Amniotic stem cell (primary cell): ENCODE measurements around the gene NMNAT3.

Source experiments
- DNase-seq: peaks from one replicate; lab custom pipeline; 2025; lab: John Stamatoyannopoulos, UW

NMNAT3 gene

DNA sequence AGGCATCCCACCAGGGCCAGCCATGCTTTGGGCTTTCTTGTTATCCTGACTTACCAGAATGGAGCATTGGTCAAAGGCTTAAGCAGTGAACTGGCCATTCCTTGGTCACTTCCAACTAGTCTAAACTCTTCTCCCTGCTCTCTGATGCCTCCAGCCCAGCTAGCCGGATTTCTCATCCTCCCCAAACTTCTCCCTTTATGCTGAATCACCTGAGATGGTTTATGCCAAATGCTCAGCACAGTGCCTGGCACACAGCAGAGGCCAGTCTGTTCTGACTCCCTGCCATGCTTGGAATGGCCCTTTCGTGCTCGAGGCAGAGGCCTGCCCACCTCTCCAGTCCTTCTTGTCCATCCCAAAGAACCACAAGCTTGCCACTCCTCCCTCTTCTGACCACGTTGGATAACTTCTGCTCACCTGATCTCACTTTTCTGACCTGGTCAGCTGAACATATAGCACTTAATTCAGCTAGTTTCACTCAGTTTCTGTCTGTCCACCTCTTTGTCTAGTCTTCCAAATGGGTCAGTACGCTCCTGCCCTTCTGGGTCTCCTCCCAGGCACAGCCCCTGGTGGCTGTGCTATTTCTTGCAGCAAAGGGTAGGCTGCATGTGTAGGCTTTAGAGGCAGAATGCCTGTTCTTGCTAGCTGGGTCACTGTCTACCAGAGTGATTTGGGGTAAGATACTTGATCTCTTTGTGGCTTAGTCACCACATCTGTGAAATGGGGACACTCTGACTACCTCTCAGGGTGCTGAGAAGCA is 136.1 kb downstream of the NMNAT3 start:
- no peak for DNase-seq

DNA sequence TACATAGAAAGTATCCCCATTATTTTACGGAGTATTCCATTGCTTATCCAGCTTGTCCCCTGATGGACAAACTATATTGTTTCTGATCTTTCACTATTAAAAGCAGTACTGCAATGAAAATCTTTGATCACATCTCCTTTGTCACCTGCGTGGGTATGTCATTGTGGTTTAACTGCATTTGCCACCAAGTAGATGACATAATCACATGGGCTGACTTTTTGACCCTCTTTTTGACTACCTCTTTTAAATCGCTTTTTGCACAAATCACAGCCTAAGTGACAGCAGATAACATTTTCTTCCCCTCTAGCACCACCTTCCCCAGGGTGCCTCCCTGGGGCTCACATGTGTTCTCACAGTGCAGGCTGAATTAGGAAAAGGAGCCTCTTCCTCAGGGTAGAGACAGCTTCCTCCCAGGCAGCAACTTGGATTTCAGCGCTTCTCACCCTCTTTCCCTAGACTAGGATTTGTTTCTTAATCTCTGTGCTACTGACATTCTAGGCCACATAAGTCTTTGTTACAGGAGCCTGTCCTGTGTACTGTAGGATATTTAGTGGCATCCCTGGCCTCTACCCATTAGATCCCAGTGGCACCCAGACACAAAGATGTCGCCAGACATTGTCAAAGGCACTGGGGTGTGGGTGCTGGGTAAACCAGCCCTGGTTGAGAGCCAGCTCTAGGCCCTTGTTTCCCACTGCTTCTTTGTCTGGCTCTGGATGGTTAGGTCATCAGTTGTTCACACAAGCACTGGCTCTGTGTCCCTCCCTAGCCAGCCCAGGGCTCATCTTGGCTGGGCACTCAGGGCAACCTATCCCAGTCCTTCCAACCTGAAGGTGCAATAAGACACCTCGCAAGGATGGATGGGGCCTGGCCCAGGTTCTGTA is 136.9 kb downstream of the NMNAT3 start:
- DNase-seq = no peak

DNA sequence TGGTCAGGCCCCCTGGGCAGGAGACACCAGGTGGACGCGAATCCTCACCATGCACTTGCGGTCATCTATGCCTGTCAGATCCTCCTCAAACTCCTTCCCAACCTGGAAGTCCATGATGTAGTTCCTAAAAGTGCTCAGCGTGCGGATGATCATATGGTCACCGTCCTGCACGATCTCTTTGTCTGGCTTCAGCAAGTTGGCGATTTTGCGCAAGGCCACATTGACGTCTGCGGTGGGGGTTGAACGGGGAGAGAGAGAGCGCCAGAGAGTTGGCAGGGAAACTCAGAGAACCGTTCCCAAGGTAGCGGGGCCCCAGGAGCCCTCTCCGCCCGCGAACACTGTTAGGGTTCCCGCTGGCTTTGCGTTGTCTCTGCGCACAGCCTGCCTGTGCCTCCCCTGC is 139.0 kb downstream of the NMNAT3 start:
- DNase-seq = no peak

DNA sequence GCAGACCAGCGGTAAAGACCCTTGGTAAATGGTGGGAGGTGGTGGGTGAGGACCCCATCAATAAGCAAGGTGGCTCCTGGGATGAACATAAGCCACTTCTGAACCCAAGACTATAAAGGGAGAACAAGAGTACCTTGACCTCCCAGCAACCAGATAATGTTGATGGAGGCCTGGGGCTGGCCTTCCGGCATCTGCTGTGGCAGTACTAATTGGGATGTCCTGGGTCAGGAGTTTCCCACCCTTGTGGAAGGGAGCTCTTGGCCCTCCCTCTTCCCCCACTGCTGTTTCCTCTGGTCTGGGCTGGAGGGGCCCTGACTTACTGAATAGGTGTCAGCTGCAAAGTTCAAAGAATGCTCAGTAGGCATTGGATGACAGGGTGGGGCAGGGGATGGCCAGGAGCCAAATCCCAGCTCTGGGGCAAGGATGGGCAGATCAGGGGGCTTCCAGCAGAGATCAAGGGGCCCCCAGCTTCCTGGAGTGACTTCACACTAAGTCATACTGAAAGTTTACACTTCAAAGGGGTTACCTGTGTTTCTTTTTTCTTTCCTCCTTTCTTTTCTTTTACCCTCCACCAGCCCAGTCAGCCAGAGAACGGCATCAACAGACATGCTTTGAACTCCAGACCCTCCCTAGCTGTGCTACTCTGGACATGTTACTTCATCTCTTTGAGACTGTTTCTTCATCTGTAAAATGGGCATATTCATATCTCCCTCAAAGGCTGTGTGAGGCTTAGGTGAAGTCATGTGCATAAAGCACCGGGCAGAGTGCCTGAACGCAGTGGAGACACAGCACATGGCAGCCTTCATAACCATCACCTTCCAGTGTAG is 139.8 kb downstream of the NMNAT3 start:
- DNase-seq = no peak

DNA sequence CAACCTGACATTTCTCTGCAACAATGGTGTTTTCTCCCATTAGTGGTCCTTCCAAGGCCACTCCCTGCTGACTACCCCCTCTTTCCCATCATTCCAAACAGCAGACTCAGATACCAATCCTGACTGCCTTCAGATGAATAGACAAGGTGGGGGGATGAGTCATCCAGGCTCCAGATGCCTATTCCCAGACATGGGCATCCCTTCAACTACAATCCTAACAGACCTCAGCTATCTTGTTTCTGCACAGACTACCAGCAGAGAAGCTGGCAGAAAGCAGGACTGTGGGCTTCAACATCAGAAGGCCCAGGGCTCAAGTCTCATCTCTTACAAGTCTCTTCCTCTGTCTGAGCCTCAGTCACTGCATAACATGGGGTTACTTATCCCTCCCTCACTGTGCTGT is 140.4 kb downstream of the NMNAT3 start:
- DNase-seq = no peak

GRCh38 chr3:139534992-139535879 is 142.5 kb downstream of the NMNAT3 start:
- no peak for DNase-seq

DNA sequence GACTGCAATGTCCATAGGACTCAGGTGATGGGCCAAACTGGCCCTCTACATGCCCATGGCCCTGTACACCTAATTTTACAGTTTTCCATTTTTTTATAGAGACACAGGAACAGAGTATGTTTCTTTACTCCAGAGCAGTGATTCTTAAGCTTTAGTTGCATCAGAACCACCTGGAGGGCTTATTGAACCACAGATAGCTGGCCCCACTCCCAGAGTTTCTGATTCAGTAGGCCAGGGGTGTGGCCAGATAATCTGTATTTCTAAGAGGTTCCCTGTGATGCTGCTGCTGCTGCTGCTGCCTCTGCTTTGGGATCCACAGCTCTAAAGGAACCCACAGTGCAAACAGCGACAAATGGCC is 143.3 kb downstream of the NMNAT3 start:
- DNase-seq = peak; percentile 59

DNA sequence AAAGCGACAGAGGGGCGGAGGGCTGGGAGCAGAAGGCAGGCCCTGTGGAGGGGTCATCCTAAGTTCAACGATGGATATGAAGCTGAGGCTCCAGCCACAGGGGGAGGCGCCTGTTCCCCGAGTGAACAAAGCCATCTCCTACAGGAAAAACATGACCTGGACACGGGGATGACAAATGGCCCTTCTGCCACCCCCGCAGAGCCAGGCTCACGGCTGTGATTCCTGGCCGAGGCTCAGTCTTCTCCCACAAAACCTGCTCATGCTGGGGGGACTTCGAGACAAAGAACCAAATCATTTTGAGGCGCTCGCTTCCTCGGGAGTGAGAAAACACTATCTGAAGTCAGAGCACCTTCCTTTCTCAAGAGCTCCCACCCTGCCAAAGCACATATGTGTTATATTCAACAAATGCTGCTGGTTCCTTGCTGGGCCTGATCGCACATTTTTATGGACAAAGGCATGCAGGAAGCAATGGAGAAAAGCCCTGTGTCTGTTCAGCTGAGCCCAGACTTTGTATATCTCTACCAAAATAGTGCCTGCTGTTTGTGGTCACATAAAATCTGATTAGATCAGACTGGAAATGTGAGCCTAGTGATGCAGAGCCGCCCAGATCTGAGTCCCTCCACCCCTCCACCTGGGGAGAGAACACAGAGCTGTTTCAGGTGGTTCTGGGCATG is 143.9 kb downstream of the NMNAT3 start:
- no peak for DNase-seq

DNA sequence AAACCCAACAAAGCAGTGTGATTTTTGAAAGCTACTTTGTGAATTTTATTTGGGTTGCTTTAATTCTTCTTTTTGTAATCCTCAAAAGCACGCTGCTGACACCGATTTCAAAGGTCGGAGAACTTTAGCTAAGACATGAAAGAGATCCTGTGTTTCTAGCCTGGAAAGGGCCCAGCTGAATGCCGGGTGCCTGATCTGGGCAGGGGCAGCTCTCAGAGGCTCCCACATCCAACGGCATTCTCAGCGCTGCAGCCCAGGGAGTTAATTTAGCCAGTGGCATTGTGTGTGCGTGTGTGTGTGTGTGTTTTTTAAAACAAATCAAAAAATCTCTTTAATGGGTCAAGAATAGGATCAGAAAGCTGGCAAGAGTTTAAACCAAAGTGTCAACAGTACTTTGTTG is 144.8 kb downstream of the NMNAT3 start:
- DNase-seq = no peak

- no peak for DNase-seq
These were observed 147.1 kb downstream of the NMNAT3 start for GRCh38 chr3:139530717-139531116.

GRCh38 chr3:139529662-139530061 is 148.1 kb downstream of the NMNAT3 start:
- no peak for DNase-seq

DNA sequence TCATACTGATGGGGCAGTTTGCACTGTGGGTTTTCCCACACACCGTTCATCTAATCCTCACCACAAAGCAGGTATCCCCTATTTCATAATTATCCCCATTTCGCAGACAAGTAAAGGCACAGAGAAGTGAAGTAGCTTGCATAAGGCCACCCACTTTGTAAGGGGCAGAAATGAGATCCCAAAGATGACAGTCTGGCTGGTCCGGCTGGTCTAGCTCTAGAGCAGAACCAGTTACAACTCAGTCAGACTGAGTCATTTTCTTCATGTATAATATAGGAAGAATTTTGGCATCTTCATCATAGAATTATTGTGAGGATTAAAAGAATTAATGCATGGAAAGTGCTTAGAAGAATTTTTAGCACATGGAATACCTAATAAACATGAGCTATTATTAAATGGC is 148.8 kb downstream of the NMNAT3 start:
- no peak for DNase-seq

DNA sequence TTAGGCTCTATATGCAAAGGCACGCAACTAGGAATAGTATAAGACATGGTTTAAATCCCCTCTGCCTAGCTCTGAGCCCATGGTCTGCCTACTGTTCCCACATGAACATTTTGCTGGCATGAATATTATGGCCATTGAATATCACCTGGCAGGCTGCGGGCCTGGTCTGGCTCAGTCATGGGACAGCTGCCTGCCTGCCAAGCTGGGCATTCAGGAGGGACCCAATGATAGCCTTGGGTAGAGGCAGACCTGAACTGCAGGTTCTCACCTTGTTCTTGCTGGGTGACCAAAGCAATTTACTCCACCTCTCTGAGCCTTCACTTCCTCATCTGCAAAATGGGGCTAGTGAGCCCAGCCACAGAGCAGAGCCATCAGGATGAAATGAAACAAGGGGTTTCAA is 149.5 kb downstream of the NMNAT3 start:
- no peak for DNase-seq

GRCh38 chr3:139527265-139527664 is 150.5 kb downstream of the NMNAT3 start:
- no peak for DNase-seq

- DNase-seq = no peak
These were observed 151.6 kb downstream of the NMNAT3 start for GRCh38 chr3:139526146-139526545.

DNA sequence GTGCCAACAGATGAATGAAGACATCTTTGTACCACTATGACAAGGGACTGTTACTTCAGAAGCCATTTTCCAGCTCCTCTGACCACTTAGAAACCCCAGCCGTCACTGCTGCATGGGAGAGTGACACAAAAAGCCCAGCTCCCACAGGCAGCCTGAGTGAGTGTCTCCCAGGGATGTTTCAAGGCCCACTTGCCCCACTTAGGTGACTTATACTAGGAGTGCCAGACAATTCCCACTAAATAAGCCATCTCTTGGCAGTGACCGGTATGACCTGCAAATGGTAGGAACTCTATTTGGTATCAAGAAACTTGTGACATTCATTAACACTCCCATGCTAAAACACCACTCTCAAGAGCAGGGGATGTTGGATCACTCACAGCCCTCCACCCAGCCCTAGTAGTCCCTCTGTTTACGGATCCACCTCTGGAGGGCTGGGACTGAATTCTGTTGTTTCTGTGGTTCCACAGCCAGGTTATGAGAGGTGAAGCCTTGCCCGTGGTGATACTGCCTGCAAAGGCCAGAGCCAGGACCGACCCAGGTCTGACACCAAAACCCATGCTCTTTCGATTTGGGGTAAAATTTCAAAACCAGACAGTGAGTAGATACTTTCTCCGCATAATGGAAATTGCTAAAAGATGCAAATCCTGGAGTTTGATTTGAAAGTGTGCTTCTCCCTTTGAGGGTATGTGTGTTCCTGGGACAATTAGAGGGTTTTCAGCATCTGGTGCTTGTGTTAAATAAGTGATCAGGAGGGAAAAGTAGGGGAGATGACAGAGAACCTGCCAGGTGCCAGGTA is 152.7 kb downstream of the NMNAT3 start:
- no peak for DNase-seq

DNA sequence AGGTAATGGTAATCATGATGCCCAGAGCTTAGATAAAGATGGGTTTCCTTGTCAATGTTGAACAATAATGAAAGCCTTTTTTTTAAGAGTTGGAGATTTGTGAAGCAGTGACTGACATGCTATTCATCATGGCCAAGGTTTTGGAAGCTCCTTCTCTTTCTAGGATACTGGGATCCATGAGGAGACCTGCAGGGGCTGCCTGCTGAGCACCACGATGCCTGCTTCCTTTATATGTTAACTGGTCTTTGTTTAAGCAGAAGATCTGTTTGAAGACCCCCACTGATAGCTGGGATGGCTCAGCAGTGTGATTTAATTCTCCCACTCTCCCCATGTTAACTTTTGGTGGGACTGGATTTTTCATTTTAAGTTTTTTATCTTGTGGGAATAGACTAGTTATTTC is 154.1 kb downstream of the NMNAT3 start:
- no peak for DNase-seq

- DNase-seq = no peak
These were observed 154.6 kb downstream of the NMNAT3 start for GRCh38 chr3:139523166-139523565.

DNA sequence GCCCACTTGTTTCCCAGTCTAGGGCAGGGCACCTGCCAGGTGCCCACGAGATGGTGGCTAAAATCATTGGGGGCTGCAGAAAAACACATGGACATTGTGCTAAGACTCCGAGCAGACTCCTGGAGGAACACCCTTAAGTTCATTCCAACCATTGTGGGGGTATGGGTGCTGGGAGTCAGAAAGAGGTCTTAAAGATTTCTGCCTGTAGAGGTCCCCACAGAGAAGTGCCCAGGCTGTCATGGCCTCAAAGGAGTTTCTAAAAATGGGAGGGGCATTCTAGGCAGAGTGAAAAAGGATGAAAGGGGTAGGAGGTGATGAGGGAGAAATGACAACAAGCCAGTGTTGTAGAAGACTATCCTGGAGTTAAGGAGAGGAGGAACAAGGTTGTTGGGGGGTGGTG is 155.4 kb downstream of the NMNAT3 start:
- DNase-seq = no peak

GRCh38 chr3:139521816-139522215 is 156.0 kb downstream of the NMNAT3 start:
- DNase-seq = no peak
